ENCODE results near the gene CELF2.

CELF2 gene

DNA sequence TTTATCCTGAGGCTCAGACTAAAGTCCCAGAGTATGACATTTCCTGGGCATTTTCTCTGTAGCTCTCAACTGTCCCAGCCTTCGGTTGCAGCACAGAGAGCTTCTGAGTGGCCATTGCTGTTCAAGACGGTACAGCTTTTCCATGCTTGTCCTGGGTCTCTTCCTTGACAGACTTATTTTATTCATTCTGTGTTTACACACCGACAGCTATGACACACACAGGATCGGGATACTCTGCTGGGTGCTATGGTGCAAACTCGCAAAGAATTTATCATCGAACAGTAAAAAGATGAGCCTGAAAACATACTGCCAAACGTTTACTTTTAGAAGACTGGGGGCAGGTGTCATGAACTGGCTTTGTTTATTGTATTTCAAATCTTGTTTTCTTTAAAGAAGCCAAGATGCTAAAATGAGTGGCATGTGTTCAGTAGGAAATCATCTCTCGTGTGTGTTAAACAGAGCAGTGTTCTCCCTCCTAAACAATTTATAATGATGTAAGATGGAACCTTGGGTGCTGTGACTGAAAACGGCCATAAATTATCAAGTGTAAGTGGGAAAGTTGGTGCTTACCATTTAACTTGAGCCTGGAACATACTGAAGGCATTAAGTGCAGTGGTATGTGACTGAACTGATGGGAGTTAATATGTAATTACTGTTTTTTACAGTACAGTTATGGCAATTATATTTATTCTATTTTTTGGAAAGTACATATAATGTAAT, 120.8 kb downstream of the CELF2 start:
- DNase-seq, result no peak

DNA sequence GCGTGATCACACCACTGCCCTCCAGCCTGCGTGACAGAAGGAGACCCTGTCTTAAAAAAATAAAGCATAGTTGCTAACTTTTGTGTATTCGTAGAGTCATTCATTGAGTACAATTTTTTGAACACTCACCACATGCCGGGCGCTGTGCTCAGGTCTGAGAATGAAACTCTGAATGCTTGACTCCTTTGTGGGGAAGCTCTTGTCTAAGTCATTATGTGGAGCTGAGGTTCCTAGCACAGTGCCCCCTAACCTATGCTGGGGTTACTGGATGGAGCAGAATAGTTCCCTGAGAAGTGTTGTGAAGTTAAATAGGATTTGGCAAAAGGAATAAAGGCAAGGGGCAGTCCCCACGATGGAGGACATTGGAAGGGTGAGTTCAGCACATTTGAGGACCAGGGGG, 123.3 kb downstream of the CELF2 start:
- DNase-seq, result no peak

DNA sequence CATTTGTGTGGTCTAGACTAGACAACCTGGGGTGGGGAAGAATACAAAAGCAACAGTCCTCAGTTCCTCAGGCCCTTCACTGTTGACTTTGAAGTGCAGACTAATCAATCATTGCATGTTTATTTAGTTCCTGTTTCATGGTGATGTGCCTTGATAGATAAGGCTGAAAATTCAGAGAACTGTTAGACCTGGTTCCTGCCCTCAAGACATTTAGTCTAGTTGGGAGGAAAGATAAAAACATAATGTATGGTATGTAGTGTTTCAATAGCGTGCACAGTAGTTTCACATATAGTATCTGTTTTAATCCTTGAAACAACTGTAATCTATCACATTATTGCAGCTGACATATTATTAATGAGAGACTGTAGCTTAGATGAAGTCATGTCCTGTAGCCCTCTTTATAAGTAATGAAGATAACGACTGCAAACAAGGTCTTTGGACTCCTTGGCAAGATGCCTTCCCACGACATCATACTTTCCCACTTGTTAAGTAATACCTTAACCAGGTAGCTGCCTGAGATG, 124.0 kb downstream of the CELF2 start:
- no peak for DNase-seq

DNA sequence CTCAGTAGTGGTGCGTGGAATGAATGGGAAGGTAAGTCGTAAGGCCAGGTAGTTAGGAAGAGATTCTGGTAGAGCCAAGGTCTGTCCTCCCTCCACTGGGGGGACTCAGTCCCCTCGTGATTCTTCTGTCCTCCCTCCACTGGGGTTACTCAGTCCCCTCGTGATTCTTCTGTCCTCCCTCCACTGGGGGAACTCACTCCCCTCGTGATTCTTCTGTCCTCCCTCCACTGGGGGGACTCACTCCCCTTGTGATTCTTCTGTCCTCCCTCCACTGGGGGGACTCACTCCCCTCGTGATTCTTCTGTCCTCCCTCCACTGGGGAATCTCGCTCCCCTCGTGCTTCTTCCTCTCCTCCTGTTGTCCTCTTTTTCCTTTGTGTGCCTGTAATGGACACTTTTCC, 125.1 kb downstream of the CELF2 start:
- DNase-seq, result peak in 1 of 2 donors; percentile 52

DNA sequence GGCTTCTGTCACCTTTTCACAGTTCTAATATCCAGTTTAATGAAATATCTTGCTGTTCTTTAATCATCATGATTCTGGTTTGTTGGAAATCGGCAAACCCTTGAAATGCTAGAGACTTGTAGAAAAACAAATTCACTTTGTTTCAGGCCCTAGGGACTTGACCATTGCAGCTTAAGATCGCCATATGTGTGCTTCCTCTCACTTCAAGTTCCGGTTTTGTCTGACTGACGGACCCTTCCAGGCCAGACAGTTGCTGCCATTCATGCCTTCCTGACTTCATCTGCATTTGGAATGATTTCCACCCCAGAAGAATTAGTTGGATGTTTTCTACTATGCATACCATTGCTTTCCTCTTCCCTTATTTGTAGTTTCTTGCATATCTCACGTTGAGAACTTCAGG, 125.6 kb downstream of the CELF2 start:
- DNase-seq, result no peak

DNA sequence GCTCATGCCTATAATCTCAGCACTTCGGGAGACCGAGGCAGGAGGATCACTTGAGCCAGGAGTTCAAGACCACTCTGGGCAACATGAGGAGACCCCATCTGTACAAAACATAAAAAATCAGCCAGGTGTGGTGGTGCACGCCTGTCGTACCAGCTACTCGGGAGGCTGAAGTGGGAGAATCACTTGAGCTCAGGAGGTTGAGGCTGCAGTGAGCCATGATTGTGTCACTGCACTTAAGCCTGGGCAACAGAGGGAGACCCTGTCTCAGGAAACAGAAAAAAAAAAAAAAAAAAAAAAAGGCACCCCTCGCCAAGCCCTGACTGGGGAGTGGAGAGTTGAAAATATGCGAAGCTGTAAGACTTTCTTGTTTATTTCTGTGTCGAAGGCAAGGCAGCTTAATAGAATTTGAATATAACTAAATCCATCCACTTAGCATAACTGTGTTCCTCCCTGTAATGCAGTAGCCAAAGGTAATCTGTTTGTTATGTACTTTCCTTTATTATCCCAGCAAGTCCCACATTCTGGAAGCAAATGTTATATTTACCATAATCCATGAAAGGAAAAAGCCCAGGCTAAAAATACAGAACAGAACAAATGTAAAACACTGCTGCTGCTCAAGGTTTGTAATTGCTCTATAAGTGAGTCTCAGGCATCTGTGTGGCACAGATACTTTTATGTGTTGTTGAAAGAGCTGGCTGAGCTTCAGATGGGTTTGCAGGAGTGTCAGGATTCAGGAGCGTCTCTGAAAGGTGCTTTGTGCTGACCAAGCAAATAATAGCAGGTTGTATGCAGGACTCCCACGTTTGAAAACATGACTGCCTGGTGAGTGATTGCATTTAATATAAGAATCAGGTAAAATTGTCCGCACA, 127.2 kb downstream of the CELF2 start:
- DNase-seq, result no peak

DNA sequence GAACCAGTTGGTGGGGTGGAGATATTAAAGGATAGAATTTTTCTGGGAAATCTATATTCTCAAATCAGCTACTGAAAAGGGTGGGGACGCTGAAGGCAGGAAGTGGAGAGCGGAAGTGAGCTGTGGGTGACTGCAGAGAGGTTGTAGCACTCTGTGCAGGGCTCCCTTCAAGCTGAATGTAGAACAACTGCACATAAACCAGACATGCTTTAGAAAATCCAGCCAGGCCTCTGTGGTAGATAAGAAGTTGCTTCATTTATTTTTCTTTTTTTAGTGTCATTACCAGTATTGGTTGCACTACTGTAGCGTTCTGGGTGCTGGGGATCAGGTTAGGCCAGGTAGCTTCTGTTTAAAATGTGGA, 127.8 kb downstream of the CELF2 start:
- peak; percentile 77 to 82 for DNase-seq

DNA sequence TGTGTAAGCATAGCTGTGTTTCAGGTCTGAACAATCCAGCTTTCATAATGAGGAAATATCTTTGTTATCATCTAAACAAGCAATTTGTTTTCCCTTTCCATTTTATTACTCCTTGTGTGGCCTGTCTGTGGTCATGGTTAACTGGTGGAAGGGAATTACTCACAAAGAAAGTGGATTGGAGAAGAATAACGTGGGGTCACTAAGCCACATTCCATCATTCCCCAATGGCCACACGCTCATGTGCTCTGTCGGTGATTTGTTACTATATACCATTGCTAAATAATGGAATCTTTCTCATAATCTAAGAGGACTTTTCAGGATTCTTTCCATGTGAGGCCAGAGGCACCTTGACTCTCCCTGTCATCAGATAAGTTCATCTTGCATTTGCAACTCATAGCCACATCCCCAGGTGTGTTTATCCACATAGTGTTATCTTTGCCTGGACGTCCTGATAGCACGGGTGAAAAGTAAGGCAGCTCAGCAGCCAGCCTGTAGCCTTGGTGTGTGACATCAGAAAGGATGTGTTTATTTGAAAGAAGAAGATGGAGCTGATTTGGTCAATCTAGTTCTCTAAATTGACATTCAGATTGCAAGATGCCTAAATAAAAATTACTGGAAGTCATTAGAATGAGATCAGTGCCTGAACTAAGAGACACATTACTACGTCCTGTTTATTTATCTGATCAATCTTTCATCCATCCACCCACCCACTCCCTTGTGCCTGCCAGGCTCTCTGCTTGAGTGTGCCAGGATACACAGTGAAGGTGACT, 128.9 kb downstream of the CELF2 start:
- DNase-seq, result no peak

DNA sequence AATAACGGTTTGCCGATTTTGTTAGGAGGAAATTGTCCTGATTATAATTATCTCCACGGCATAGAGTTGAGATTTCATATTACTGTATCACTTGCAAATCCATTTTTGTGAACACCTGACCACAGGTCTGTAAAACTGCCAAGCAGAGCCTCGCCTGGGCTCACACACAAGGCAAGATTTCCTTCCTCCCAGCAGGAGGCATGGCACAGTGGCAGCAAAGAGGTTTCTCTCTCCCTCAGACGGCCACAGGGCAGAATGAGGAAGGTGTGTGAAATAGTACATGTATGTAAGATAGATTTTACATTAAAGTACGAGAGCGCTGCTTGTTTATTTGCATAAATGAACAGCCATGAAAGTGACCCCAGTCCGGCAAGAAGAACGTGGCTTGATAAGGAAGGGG, 130.1 kb downstream of the CELF2 start:
- DNase-seq, result peak; percentile 50 to 57

DNA sequence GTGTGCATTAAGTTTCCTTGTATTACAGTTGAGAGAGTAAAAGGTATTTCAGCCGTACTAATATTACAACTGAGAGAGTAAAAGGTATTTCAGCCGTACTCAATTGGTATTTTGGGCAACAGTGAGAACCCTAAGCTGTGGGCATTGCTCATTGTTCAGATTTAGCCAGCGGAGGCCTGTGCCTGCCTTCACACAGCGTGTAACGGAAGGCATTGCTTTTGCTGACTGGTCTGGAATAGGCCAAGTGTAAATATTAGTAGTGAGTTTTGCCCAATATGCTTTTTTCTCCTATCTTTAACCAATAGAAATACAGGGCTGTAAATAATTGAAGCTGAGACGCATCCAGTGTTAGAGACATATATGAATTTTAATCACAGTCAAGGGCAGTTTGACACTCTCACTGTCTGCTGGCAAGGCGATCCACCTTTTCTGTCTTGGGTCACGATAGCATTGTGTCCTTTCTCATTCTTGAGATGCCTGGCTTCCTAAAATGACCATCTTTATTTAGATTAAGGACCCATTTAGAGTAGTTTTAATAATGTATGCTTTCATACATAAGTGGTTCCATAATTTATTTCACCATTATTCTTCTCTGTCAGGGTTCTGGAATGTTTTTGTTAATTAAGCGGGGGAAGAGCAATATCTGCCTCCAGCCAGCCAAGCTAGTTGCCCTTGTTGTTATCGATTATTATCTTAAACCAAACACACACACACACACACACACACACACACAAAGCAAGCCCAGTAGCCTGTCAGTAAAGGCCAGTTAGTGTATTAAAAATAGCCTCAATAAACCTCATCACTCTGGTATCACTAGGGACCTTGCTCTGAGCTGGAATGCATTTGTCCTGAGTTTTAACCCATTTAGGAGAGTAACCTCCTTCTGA, 130.7 kb downstream of the CELF2 start:
- no peak for DNase-seq

DNA sequence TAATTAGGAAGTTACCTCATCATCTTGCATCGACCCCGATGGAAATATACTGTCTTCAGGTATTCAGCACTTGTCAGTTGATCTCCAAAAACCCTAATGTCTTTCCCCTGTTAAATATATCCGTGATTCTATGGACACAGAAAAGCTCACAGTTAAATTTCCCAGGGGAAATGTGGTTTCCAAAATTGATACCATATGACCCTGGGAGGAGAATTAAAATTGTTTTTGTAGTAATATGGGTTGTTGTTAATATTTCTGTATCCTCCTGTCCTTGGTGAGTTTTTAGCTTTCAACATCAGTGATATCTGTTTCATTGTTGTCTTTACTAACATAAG, 132.1 kb downstream of the CELF2 start:
- no peak for DNase-seq

DNA sequence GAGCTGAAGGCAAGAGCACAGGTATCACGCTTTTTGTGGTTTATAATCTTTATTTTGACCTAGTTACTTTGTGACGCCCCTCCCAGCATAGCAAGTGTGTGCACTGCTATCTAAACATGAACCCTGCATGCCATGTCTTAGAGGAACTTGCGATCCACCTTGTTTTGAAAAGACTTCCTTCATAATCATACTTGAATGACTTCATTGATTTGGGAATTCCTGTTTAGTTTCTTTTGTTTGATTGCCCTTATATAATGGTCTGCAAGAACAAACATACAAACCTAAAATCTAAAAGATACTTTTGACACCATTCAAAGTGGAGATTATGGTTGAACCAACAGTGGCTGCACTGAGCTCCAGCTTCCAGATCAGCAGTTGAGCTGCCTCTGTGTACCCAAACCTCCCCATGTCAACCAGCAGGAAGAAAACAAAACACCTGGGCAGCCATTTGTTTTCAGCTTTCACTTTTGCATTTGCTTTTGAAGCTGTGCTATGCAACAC, 132.6 kb downstream of the CELF2 start:
- DNase-seq, result peak; percentile 70 to 84

DNA sequence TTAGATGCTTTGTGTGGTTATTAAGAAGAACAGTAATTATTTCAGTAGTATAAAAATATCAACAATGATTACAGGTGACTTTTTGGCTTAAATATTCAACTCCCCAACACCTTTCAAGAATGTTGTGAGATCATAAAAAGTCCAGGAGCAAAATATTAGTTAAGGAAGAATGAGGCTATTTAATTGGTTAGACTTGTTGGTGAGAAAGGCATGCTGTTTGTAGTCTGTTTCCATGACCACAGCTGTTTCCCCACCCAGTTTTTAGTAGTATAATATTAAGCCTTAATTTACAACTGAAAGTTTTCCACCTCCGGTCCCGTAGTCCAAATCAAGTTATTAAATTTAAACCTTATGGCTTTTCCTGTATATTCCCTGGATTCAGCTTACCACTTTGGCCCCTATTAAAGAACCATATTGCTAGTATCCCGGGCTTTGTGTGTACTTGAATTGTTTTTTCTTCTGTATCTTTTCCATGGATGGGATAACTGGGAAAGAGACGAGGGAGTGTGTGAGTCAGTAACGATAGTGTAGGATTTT, 133.3 kb downstream of the CELF2 start:
- DNase-seq, result peak; percentile 49 to 82

DNA sequence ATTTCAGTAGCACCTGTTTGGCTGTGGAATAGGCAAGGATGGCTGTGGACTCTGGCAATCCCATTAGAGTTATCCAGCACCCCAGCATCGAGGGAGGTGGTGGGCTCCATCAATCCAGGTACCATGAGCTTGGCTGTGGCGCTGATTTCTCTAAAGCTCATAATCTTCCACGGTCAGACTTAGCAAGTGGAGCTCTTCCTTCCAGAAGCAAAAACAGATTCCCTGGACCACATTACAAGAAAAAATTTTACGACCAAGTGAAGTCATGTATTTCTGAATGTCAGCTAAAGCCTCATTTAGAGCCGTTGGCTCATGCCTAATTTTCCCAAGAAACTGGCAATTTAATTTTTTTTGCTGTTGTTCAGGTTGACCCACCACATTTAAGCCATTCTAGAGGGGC, 135.1 kb downstream of the CELF2 start:
- DNase-seq, result no peak

DNA sequence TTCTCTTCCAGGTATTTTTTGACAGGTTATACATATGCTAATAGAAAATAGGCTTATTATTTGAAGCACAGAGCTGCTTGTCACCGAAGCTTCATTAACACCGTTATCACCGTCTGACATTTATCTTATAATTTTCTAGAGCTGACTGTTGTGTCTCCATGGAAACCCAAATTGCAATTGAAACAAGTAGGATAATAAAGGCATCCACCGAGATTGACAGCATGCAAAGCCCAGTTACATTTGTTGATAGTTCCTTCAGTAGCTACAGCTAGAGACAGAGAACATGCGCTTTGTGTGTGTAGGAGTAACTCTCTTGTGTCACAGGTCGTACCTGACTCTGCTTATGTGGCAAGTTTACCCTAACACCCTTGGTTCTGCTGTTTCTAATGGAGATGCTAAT, 135.6 kb downstream of the CELF2 start:
- DNase-seq, result no peak

DNA sequence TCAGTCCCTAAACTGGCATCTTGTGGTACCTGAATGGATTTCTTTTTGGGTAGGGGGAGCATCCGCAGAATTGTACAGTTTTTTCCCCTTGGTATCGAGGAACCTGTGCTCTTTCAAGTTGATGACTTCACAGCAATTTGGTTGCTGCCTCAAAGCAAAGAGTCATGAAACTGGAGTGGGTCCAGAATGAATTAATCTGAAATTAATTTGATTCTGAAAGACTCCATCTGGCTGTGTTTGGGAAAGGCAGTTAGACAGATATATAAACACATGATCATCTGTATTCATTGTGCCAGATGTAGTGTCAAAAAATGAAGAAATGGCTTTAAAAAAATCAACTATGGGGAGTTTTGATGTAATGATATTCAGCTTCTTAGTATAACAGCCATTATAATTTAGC, 136.1 kb downstream of the CELF2 start:
- no peak for DNase-seq

DNA sequence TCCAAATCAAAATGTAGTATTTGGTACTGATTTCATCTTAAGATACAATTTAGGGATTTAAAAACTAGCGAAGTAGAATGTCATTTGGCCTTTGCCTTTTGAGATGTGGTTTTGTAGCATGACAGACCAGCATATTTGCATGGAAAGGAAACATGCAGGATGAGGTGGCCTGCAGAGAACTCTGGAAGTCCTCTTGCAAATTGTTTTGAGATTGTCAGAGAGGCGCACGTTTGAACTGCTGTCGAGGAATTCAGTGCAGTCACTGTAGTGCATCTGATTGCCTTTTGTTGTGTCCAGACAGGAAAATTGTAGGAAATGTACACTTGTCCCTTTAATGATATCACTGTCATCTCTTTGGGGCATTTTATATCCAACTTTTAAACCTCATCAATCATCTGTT, 136.7 kb downstream of the CELF2 start:
- DNase-seq, result no peak

DNA sequence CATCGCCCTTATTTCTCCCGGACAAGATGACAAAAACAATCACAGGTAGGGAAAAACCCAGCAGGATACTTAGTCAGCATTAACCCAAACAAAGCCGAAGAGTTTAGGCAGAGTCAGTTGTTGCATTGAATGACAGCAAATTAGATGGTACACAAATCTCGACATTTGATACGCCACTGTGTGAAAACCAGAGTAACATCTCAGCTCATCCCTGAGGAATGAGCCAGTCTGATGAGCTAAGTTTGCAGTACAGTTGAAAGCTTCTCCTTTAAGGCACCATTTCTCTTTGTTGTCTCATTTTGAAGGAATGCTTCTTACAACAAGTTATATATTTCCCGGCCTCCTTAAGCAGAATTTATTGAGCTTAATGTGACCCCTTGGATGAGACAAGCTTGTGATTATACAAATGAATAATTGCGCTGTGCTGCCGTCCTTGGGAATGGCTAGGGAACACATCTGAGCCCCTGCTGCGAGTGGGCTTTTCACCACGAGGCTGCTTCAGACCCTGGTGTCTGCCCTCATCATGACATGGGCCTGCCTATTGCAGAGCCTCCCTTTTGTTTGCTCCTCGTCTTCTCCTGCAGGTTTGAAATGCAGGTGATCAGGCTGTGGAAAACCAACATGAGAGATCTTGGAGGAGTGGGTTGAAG, 137.3 kb downstream of the CELF2 start:
- no peak for DNase-seq

DNA sequence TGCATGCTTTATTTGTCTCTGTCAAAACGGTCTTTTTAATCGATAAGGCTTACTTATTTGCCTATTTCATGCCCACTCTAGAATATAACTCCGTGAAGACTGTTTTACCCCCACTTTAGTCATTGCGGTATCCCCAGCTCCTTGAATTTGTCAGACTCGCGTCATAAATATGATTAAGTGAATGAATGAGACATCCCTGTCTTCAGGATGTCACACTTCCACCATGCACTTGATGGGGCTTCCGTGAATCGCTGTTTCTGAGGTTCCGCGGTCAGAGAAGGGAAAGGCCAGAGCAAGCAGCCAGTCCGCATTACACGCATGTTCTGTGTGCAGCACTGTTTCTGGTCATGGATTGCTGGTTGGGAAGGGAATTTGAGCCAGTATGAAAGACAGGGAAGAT, 138.8 kb downstream of the CELF2 start:
- DNase-seq, result peak; percentile 46 to 49

DNA sequence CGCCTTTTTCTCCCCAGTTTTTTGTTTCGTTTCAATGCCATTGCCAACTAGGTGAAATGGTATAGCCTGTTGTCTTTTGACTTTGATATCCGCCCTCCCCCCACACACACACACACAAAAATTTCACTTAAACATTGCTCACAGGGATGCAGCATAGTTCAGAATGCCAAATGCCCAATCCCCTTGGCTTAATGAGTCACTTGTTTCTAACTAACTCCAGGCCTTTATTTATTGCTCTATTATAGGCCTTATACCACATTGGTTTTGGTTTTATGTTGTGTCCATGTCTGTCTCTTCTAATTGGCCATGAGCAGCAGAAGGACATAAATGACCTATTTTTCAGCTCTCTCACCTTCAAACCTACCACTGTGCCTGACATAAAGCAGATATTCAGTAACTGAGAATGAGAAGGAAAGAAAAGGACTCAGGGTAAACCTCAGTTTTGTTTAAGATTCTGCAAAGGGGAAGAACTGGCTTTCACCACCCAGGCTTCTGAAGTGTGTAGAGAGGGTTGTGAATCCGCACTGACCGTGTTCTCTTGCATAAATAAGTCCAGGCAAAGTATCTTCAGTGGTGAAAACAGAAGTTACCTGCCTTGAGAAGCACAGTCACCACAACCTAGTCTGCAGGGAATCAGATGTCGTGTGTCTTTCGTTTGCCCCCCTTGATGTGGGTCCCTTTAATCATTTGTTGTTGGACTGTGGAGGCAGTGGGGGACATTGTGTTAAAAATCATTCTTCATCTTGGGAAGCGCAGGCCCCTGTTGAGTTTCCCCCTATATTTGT, 139.8 kb downstream of the CELF2 start:
- no peak for DNase-seq

DNA sequence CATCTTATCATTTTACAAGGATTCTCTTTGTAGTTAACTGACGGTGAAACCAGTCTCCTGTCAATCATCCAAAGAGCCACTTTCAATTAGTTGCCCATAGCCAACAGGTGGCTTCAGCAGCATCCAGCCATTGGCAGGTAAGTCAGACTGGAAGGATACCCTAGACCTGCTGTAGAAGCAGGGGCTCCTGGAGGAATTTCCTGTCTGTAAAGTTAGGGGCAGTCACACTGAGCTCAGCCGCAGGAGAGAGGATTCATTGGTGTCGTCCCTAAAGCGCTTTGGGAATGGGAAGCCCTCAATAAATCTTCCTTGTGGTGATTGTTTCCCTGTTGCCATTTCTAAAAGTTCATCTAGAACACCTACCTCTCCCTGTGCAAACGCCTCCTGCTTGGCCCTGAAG, 140.4 kb downstream of the CELF2 start:
- DNase-seq, result no peak
